Adrenal gland (tissue), 5 donors: Measurements from ENCODE around the gene SIPA1L2.

Experiments used
- CTCF ChIP-seq, 6 experiments: fragments of 450-650 bp in 4 of 6; fragments of 200-600 bp in 2 of 6; sonication (generic) in 1 of 6; IDR thresholded peaks; 1 replicate in 5 of 6; 2 replicates in 1 of 6; pipeline versions ENCODE4 v1.5.1 to v1.8.0; 2016 to 2021; ENCODE audit warnings: antibody characterized with exemption in 6 of 6, mild to moderate bottlenecking in 2 of 6, moderate library complexity in 1 of 6
- POLR2A ChIP-seq, 2 donors: fragments of 450-650 bp; IDR thresholded peaks; one replicate each; pipeline ENCODE4 v1.6.1; 2017; ENCODE audit warnings: antibody characterized with exemption in 2 of 2, mild to moderate bottlenecking in 2 of 2, moderate library complexity in 1 of 2
- donor health status: DM: no; HTN: no; CAD: no.

DNA sequence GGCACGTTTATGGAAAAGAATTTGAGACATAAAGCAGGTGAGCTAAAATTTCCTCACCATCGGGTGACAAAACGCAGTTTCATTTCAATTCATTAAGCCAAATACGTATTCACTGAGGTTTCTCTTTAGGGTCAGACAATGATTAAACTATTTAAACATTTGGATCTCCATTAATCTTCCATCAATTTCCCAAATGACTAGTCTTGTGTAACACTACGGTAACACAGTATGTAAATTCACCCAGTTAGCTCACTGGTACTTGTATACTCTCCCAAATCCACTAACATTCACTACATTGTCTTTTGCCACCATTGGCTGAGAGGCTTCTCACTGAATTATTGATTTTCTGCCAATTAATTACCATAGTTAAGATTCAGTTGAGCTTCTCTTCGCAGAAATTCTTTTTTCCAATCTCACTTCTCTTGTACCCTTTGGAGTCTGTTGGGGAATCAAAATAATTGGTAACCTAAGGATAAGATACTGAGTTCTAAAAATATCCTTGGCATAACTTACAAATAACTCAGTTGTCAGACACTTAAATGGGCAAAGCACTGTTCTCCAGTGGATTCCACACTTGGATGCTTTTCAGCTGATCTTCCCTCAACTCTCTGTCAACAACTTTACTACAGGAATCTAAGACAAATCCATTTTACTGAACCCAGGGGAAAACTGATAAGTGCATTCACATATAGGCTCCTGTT is 40.7 kb downstream of the SIPA1L2 start:
- no peak for TF ChIP-seq POLR2A (IDR thresholded peaks at IDR 0.05)
- no peak for TF ChIP-seq CTCF (IDR thresholded peaks at IDR 0.05)
